Neural crest cell (in vitro differentiated cells): ENCODE data around the gene HOXC11. TPM values are rescaled to one million over a fixed set of nuclear protein-coding genes. Genes with fewer than 3 reads are reported as not detected.

Source experiments
- DNase-seq: peaks from one replicate; pipeline ENCODE4 v3.0.0; 2021; ENCODE audit warnings: low read depth, mixed read lengths, low spot score
- H3K27ac Mint-ChIP-seq: one replicate; pipeline ENCODE4 v1.8.0; 2021; ENCODE audit warnings: mild to moderate bottlenecking, mixed read lengths; ENCODE audit not compliant: unreplicated experiment
- H3K27me3 Mint-ChIP-seq: 2 replicates; pipeline ENCODE4 v1.8.0; 2021; ENCODE audit warnings: low read depth, mild to moderate bottlenecking, mixed read lengths
- H3K36me3 Mint-ChIP-seq: 2 replicates; pipeline ENCODE4 v1.8.0; 2021; ENCODE audit warnings: low read depth, mild to moderate bottlenecking, mixed read lengths
- H3K4me1 Mint-ChIP-seq: 2 replicates; pipeline ENCODE4 v1.8.0; 2021; ENCODE audit warnings: mixed read lengths
- H3K4me3 Mint-ChIP-seq: one replicate; pipeline ENCODE4 v1.8.0; 2021; ENCODE audit warnings: mild to moderate bottlenecking, mixed read lengths
- H3K9me3 Mint-ChIP-seq: 2 replicates; pipeline ENCODE4 v1.8.0; 2021; ENCODE audit warnings: mixed read lengths
- total RNA-seq: library from RNA; stranded (reverse); gene quantifications from 2 replicates; pipeline ENCODE4 v1.2.1, GENCODE V29; 2021
- TF ChIP-seq, protein P1 (sequence below): fragments of 200-600 bp; sonication (generic); conservative IDR thresholded peaks from 2 replicates; pipeline ENCODE4 v1.5.0; 2021; ENCODE audit warnings: antibody characterized with exemption, mild to moderate bottlenecking

The HOXC11 gene
- total RNA-seq, 1 donor from 2014 or later = not detected

- peaks cover 7% of the 10 kb centered on the region for H3K36me3 Mint-ChIP-seq
- H3K27ac Mint-ChIP-seq = no peak overlapping the region
- H3K9me3 Mint-ChIP-seq = no peaks in the 10 kb centered on the region
- H3K4me3 Mint-ChIP-seq = no peak overlapping the region
- H3K27me3 Mint-ChIP-seq = peaks cover 98% of the 10 kb centered on the region
- H3K4me1 Mint-ChIP-seq = no peaks in the 10 kb centered on the region
- TF ChIP-seq, protein P1, sequence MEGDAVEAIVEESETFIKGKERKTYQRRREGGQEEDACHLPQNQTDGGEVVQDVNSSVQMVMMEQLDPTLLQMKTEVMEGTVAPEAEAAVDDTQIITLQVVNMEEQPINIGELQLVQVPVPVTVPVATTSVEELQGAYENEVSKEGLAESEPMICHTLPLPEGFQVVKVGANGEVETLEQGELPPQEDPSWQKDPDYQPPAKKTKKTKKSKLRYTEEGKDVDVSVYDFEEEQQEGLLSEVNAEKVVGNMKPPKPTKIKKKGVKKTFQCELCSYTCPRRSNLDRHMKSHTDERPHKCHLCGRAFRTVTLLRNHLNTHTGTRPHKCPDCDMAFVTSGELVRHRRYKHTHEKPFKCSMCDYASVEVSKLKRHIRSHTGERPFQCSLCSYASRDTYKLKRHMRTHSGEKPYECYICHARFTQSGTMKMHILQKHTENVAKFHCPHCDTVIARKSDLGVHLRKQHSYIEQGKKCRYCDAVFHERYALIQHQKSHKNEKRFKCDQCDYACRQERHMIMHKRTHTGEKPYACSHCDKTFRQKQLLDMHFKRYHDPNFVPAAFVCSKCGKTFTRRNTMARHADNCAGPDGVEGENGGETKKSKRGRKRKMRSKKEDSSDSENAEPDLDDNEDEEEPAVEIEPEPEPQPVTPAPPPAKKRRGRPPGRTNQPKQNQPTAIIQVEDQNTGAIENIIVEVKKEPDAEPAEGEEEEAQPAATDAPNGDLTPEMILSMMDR = no peak
- DNase-seq = no peak
These were observed 2.7 kb downstream of the HOXC11 start for GRCh38 chr12:53975479-53976152.

GRCh38 chr12:53976172-53976822 is 3.4 kb downstream of the HOXC11 start:
- DNase-seq = no peak
- H3K27ac Mint-ChIP-seq = no peak overlapping the region
- H3K4me1 Mint-ChIP-seq = no peaks in the 10 kb centered on the region
- H3K36me3 Mint-ChIP-seq = peaks cover 7% of the 10 kb centered on the region
- TF ChIP-seq, protein P1 = no peak
- no peaks in the 10 kb centered on the region for H3K9me3 Mint-ChIP-seq
- H3K4me3 Mint-ChIP-seq = no peak overlapping the region
- H3K27me3 Mint-ChIP-seq = peaks cover 98% of the 10 kb centered on the region

- Mint-ChIP-seq H3K4me3 (no peak overlapping the region), H3K9me3 (no peaks in the 10 kb centered on the region), H3K4me1 (no peaks in the 10 kb centered on the region), H3K27me3 (peaks cover 98% of the 10 kb centered on the region), H3K27ac (no peak overlapping the region), H3K36me3 (peaks cover 7% of the 10 kb centered on the region)
- TF ChIP-seq, protein P1 = no peak
- DNase-seq = no peak
These were observed 4.1 kb downstream of the HOXC11 start for GRCh38 chr12:53976823-53977595.

DNA sequence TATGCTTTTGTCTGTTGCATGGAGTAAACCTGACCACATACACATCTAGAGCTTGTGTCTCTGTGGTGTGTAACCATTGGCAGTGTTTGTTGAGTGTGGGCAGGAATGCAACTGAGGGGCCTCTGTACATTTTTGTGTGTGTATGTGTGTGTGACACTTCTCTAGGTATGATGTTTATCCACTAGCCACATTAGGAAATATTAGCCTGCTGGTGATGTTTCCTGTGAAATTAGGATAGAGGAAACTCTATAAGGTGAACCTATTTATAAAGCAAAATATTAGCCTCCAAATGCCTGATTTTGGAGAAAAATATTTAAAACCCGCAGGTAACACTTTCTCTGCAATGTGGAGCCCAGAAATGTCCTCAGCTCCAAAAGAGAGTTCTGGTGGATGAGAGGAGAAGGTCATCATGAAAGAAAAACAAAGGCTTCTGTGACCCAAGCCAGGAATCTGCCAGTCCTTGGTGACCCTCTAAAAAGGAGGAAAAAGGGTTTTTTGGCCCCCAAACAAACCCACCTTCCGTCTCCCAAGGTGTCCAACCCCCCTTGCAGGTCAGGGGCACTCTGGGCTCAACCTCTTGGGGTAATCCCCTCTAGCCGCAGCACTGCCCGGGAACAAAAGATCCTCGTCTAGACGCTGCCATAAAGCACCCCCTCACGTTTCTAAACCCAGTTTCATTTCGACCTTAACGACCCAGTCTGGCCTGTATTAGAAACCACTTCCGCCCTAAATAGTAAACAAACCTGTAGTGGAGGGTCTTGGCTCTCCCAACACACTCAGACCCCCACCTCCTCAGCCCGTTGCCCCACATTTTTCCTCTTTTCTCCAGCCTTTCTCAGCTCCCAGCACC is 4.9 kb downstream of the HOXC11 start:
- Mint-ChIP-seq H3K4me3 (no peak overlapping the region), H3K36me3 (peaks cover 7% of the 10 kb centered on the region), H3K9me3 (no peaks in the 10 kb centered on the region), H3K27ac (no peak overlapping the region), H3K4me1 (no peaks in the 10 kb centered on the region), H3K27me3 (peaks cover 98% of the 10 kb centered on the region)
- TF ChIP-seq, protein P1 = no peak
- DNase-seq = no peak
